Tibial artery (tissue), 4 donors: ENCODE results near the gene GRM7.

Source experiments
- DNase-seq, 2 donors: peaks; one replicate each; pipeline ENCODE4 v3.0.0-alpha.2; 2019
- H3K27ac ChIP-seq, 2 donors: fragments of 200-600 bp; sonication (generic) in 1 of 2; 1 replicate in 1 of 2; 2 replicates in 1 of 2; pipeline ENCODE4 v1.5.1; 2018 to 2019; ENCODE audit warnings: mild to moderate bottlenecking in 1 of 2
- H3K27me3 ChIP-seq, 2 donors: fragments of 200-600 bp; sonication (generic) in 1 of 2; one replicate each; pipeline versions ENCODE4 v1.5.1 to v1.6.0; 2016 to 2019
- H3K36me3 ChIP-seq, 3 donors: fragments of 200-600 bp; sonication (generic) in 2 of 3; one replicate each; pipeline ENCODE4 v1.5.1; 2016 to 2019; ENCODE audit warnings: mild to moderate bottlenecking in 2 of 3
- H3K4me1 ChIP-seq, 4 donors: fragments of 200-600 bp; sonication (generic) in 2 of 4; 1 replicate in 3 of 4; 2 replicates in 1 of 4; pipeline ENCODE4 v1.5.1; 2016 to 2019
- H3K4me3 ChIP-seq, 2 donors: fragments of 200-600 bp; sonication (generic) in 1 of 2; 1 replicate in 1 of 2; 2 replicates in 1 of 2; pipeline ENCODE4 v1.5.1; 2018 to 2019; ENCODE audit warnings: mild to moderate bottlenecking in 2 of 2
- H3K9me3 ChIP-seq, 3 donors: fragments of 200-600 bp; sonication (generic) in 1 of 3; one replicate each; pipeline ENCODE4 v1.5.1; 2016 to 2019
- CTCF ChIP-seq, 2 experiments: fragments of 200-600 bp in 1 of 2; fragments of 450-650 bp in 1 of 2; IDR thresholded peaks; one replicate each; pipeline ENCODE4 v1.5.1; 2017 to 2019; ENCODE audit warnings: antibody characterized with exemption in 2 of 2, mild to moderate bottlenecking in 1 of 2, moderate library complexity in 1 of 2
- intact Hi-C: fragments of 100-400 bp; cut with DNase I; formaldehyde crosslinking; loops from one replicate; pipeline ENCODE4 v1.15.0; 2023; ENCODE audit warnings: low total_unique reads

The GRM7 gene

GRCh38 chr3:7146529-7146928, 285.6 kb downstream of the GRM7 start:
- no peak for TF ChIP-seq CTCF (IDR thresholded peaks at IDR 0.05)
- no peaks in the 10 kb centered on the region for H3K36me3 ChIP-seq
- no peaks in the 10 kb centered on the region for H3K4me1 ChIP-seq
- no peak overlapping the region for H3K27ac ChIP-seq
- intact Hi-C loops: no loop called here
- H3K9me3 ChIP-seq: no peaks in the 10 kb centered on the region
- no peak overlapping the region for H3K4me3 ChIP-seq
- DNase-seq: no peak
- H3K27me3 ChIP-seq: no peaks in the 10 kb centered on the region

GRCh38 chr3:7158516-7158915, 297.6 kb downstream of the GRM7 start:
- Histone ChIP-seq H3K9me3 (no peaks in the 10 kb centered on the region), H3K4me1 (peaks cover 0 to 14% (median 0%) of the 10 kb centered on the region in 4 donors), H3K27me3 (no peaks in the 10 kb centered on the region), H3K27ac (no peak overlapping the region), H3K4me3 (no peak overlapping the region), H3K36me3 (no peaks in the 10 kb centered on the region)
- DNase-seq: no peak
- no peak for TF ChIP-seq CTCF (IDR thresholded peaks at IDR 0.05)
- intact Hi-C loops: no loop called here

- Histone ChIP-seq H3K4me3 (no peak overlapping the region), H3K27ac (no peak overlapping the region), H3K27me3 (no peaks in the 10 kb centered on the region), H3K36me3 (no peaks in the 10 kb centered on the region), H3K4me1 (peaks cover 0 to 14% (median 0%) of the 10 kb centered on the region in 4 donors), H3K9me3 (no peaks in the 10 kb centered on the region)
- TF ChIP-seq CTCF (IDR thresholded peaks at IDR 0.05): no peak
- no peak for DNase-seq
- intact Hi-C loops: no loop called here
Observed at GRCh38 chr3:7160689-7161088, 299.8 kb downstream of the GRM7 start.

GRCh38 chr3:7166460-7166859, 305.5 kb downstream of the GRM7 start:
- intact Hi-C loops: no loop called here
- DNase-seq: no peak
- Histone ChIP-seq H3K9me3 (no peaks in the 10 kb centered on the region), H3K4me3 (no peak overlapping the region), H3K27ac (no peak overlapping the region), H3K36me3 (no peaks in the 10 kb centered on the region), H3K27me3 (no peaks in the 10 kb centered on the region), H3K4me1 (no peaks in the 10 kb centered on the region)
- TF ChIP-seq CTCF (IDR thresholded peaks at IDR 0.05): no peak

- no peaks in the 10 kb centered on the region for H3K36me3 ChIP-seq
- intact Hi-C loops: no loop called here
- no peak for TF ChIP-seq CTCF (IDR thresholded peaks at IDR 0.05)
- H3K4me3 ChIP-seq: no peak overlapping the region
- H3K4me1 ChIP-seq: no peaks in the 10 kb centered on the region
- no peaks in the 10 kb centered on the region for H3K27me3 ChIP-seq
- H3K9me3 ChIP-seq: no peaks in the 10 kb centered on the region
- DNase-seq: no peak
- no peak overlapping the region for H3K27ac ChIP-seq
Observed at GRCh38 chr3:7171493-7171892, 310.6 kb downstream of the GRM7 start.

GRCh38 chr3:7172996-7173395, 312.1 kb downstream of the GRM7 start:
- Histone ChIP-seq H3K27ac (no peak overlapping the region), H3K4me3 (no peak overlapping the region), H3K9me3 (no peaks in the 10 kb centered on the region), H3K36me3 (no peaks in the 10 kb centered on the region), H3K27me3 (no peaks in the 10 kb centered on the region), H3K4me1 (no peaks in the 10 kb centered on the region)
- DNase-seq: no peak
- intact Hi-C loops: no loop called here
- no peak for TF ChIP-seq CTCF (IDR thresholded peaks at IDR 0.05)
